Left lung (tissue), 10 donors: ENCODE measurements around the gene DPYSL5. TPM values are rescaled to one million over a fixed set of nuclear protein-coding genes. Genes with fewer than 3 reads are reported as not detected.

ENCODE experiments used
- ATAC-seq: fragments of 200-7000 bp; cut with Tn5 transposase; one replicate; pipeline ENCODE4 v1.9.1; 2020; ENCODE audit warnings: moderate library complexity
- DNase-seq, 4 donors: peaks; one replicate each; pipeline ENCODE4 v3.0.0-alpha.2; 2013 to 2020
- H3K27ac ChIP-seq, 2 donors: fragments of 200-600 bp; sonication (generic) in 1 of 2; one replicate each; pipeline versions ENCODE4 v1.5.0 to v1.8.0; 2020 to 2021
- H3K27me3 ChIP-seq, 2 donors: fragments of 200-600 bp; sonication (generic) in 1 of 2; one replicate each; pipeline versions ENCODE4 v1.5.0 to v1.8.0; 2020 to 2021
- H3K36me3 ChIP-seq, 2 donors: fragments of 200-600 bp; sonication (generic) in 1 of 2; one replicate each; pipeline versions ENCODE4 v1.5.0 to v1.8.0; 2020 to 2021
- H3K4me1 ChIP-seq, 2 donors: fragments of 200-600 bp; one replicate each; pipeline ENCODE4 v1.8.0; 2021
- H3K4me3 ChIP-seq, 2 donors: fragments of 200-600 bp; sonication (generic) in 1 of 2; one replicate each; pipeline versions ENCODE4 v1.5.0 to v1.8.0; 2020 to 2021; ENCODE audit warnings: mild to moderate bottlenecking in 1 of 2
- H3K9me3 ChIP-seq, 2 donors: fragments of 200-600 bp; sonication (generic) in 1 of 2; one replicate each; pipeline versions ENCODE4 v1.5.0 to v1.8.0; 2020 to 2021
- intact Hi-C, 2 donors: fragments of 100-400 bp; cut with DNase I; formaldehyde crosslinking; loops; one replicate each; pipeline versions ENCODE4 v1.11.2 to v1.14.2; 2022
- polyA plus RNA-seq, 6 donors: library from polyadenylated mRNA; unstranded; fragments of 120-200 nt; gene quantifications; one replicate each; pipeline ENCODE4 v1.2.1, GENCODE V29; 2013; ENCODE audit not compliant: insufficient read length in 6 of 6
- total RNA-seq, 2 donors: library from RNA; stranded (reverse); fragmentation: NEBNext Ultra II Directional; extraction: Animal tissue kit (Norgen Biotek cat#: 25700); gene quantifications; one replicate each; pipeline ENCODE4 v1.2.1, GENCODE V29; 2021
- TF ChIP-seq, protein P1 (sequence below), 2 donors: fragments of 200-600 bp; sonication (generic) in 1 of 2; IDR thresholded peaks; one replicate each; pipeline versions ENCODE4 v1.5.0 to v1.8.0; 2021; ENCODE audit warnings: antibody characterized with exemption in 2 of 2
- donor health status: DM: no; HTN: yes; CAD: no.
- donor health status: DM: no; HTN: no; CAD: no.

The DPYSL5 gene
- total and polyA plus RNA-seq, 8 donors: 0.07 to 0.37 (median 0.23) TPM; not detected in 2

DNA sequence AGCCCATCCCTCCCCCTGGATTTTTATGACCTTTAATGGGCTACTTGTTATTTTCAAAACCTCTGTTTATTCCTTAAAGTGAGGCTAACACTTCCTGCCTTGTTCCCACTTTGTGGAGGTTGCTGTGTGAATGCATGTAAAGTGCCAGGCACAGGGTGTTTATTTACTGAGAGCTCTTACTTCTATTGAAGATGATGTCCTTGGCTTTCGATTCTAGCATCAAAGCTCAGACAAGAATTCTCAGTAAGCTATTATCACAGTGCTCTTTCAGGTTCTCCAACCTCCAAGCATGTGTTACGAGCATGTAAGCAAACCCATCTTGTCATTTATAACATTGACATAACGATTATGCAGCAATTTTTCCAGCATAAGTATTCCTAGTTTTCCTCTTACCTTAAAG, 44.2 kb downstream of the DPYSL5 start:
- H3K27me3 ChIP-seq: no peaks in the 10 kb centered on the region
- no peak overlapping the region for H3K27ac ChIP-seq
- TF ChIP-seq, protein P1, sequence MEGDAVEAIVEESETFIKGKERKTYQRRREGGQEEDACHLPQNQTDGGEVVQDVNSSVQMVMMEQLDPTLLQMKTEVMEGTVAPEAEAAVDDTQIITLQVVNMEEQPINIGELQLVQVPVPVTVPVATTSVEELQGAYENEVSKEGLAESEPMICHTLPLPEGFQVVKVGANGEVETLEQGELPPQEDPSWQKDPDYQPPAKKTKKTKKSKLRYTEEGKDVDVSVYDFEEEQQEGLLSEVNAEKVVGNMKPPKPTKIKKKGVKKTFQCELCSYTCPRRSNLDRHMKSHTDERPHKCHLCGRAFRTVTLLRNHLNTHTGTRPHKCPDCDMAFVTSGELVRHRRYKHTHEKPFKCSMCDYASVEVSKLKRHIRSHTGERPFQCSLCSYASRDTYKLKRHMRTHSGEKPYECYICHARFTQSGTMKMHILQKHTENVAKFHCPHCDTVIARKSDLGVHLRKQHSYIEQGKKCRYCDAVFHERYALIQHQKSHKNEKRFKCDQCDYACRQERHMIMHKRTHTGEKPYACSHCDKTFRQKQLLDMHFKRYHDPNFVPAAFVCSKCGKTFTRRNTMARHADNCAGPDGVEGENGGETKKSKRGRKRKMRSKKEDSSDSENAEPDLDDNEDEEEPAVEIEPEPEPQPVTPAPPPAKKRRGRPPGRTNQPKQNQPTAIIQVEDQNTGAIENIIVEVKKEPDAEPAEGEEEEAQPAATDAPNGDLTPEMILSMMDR (IDR thresholded peaks at IDR 0.05): no peak
- ATAC-seq: no peak
- no peak overlapping the region for H3K4me3 ChIP-seq
- DNase-seq: no peak
- H3K9me3 ChIP-seq: peaks cover 0 to 14% of the 10 kb centered on the region in 2 donors
- intact Hi-C loops: no loop called here
- H3K4me1 ChIP-seq: no peaks in the 10 kb centered on the region
- no peaks in the 10 kb centered on the region for H3K36me3 ChIP-seq

GRCh38 chr2:26892922-26893524, 45.1 kb downstream of the DPYSL5 start:
- H3K27ac ChIP-seq: no peak overlapping the region
- TF ChIP-seq, protein P1 (IDR thresholded peaks at IDR 0.05): no peak
- no peaks in the 10 kb centered on the region for H3K36me3 ChIP-seq
- intact Hi-C loops: no loop called here
- ATAC-seq (no peak), DNase-seq (no peak)
- H3K4me1 ChIP-seq: no peaks in the 10 kb centered on the region
- peaks cover 0 to 14% of the 10 kb centered on the region in 2 donors for H3K9me3 ChIP-seq
- no peaks in the 10 kb centered on the region for H3K27me3 ChIP-seq
- H3K4me3 ChIP-seq: no peak overlapping the region

- no peaks in the 10 kb centered on the region for H3K4me1 ChIP-seq
- H3K36me3 ChIP-seq: no peaks in the 10 kb centered on the region
- no peaks in the 10 kb centered on the region for H3K27me3 ChIP-seq
- intact Hi-C loops: no loop called here
- H3K4me3 ChIP-seq: no peak overlapping the region
- peaks cover 0 to 14% of the 10 kb centered on the region in 2 donors for H3K9me3 ChIP-seq
- H3K27ac ChIP-seq: no peak overlapping the region
- no peak for ATAC-seq
- TF ChIP-seq, protein P1 (IDR thresholded peaks at IDR 0.05): no peak
- DNase-seq: no peak
Measured at GRCh38 chr2:26894136-26894535, 46.2 kb downstream of the DPYSL5 start.

- Histone ChIP-seq H3K36me3 (no peaks in the 10 kb centered on the region), H3K27ac (no peak overlapping the region), H3K4me1 (no peaks in the 10 kb centered on the region), H3K4me3 (no peak overlapping the region), H3K9me3 (peaks cover 0 to 14% of the 10 kb centered on the region in 2 donors), H3K27me3 (no peaks in the 10 kb centered on the region)
- intact Hi-C loops: no loop called here
- no peak for DNase-seq
- ATAC-seq: no peak
- TF ChIP-seq, protein P1 (IDR thresholded peaks at IDR 0.05): no peak
Measured at GRCh38 chr2:26897807-26898479, 50.0 kb downstream of the DPYSL5 start.

- H3K27me3 ChIP-seq: no peaks in the 10 kb centered on the region
- intact Hi-C loops: no loop called here
- DNase-seq: no peak
- no peaks in the 10 kb centered on the region for H3K4me1 ChIP-seq
- TF ChIP-seq, protein P1 (IDR thresholded peaks at IDR 0.05): no peak
- peaks cover 0 to 14% of the 10 kb centered on the region in 2 donors for H3K9me3 ChIP-seq
- no peak overlapping the region for H3K4me3 ChIP-seq
- no peak for ATAC-seq
- no peaks in the 10 kb centered on the region for H3K36me3 ChIP-seq
- no peak overlapping the region for H3K27ac ChIP-seq
Measured at GRCh38 chr2:26898480-26899078, 50.6 kb downstream of the DPYSL5 start.
